SU-DHL-6 (cell line): Measurements from ENCODE around the gene TCF19.

ENCODE experiments used
- H2AFZ ChIP-seq: fragments of 200-600 bp; sonication (generic); 2 replicates; pipeline ENCODE4 v1.6.1; 2014; ENCODE audit warnings: low read depth, mild to moderate bottlenecking, moderate library complexity, mixed read lengths, antibody characterized with exemption, low read length; ENCODE audit not compliant: severe bottlenecking
- H3F3A ChIP-seq: fragments of 200-600 bp; shearing (Covaris generic); 2 replicates; pipeline ENCODE4 v1.6.0; 2016; ENCODE audit warnings: antibody characterized with exemption, mild to moderate bottlenecking; ENCODE audit not compliant: insufficient read depth
- H3K27ac ChIP-seq: fragments of 200-600 bp; sonication (generic); 2 replicates; pipeline ENCODE4 v1.5.1; 2016; ENCODE audit warnings: low read depth, mild to moderate bottlenecking, low read length, moderate library complexity, mixed read lengths
- H3K27me3 ChIP-seq: fragments of 200-600 bp; sonication (generic), shearing (Covaris generic); 2 replicates; pipeline ENCODE4 v1.6.0; 2014; ENCODE audit warnings: mild to moderate bottlenecking, low read length
- H3K36me3 ChIP-seq: fragments of 200-600 bp; sonication (generic); 2 replicates; pipeline ENCODE4 v1.6.1; 2014; ENCODE audit warnings: mild to moderate bottlenecking, low read length, mixed read lengths
- H3K4me2 ChIP-seq: fragments of 300-600, 200-600 bp; shearing (Covaris generic), sonication (generic); 2 replicates; pipeline ENCODE4 v1.6.0; 2014; ENCODE audit warnings: low read length, low read depth, mild to moderate bottlenecking; ENCODE audit not compliant: poor library complexity, severe bottlenecking
- H3K4me3 ChIP-seq: fragments of 200-600 bp; sonication (generic); 2 replicates; pipeline ENCODE4 v1.5.1; 2014; ENCODE audit warnings: antibody characterized with exemption, low read length, mild to moderate bottlenecking, mixed read lengths; ENCODE audit not compliant: insufficient read depth, poor library complexity, severe bottlenecking
- H3K79me2 ChIP-seq: fragments of 200-600 bp; sonication (generic); 2 replicates; pipeline ENCODE4 v1.6.1; 2014; ENCODE audit warnings: mild to moderate bottlenecking, low read length, moderate library complexity; ENCODE audit not compliant: insufficient read depth
- H3K9ac ChIP-seq: fragments of 200-600 bp; sonication (generic); 2 replicates; pipeline ENCODE4 v1.7.0; 2014; ENCODE audit warnings: mild to moderate bottlenecking, low read length
- H3K9me2 ChIP-seq: fragments of 200-600 bp; sonication (generic); replicated peaks from 2 replicates; pipeline ENCODE4 v1.6.1; 2014; ENCODE audit warnings: low read length; ENCODE audit not compliant: insufficient read depth
- H3K9me3 ChIP-seq: fragments of 200-600 bp; sonication (generic); 2 replicates; pipeline ENCODE4 v1.6.1; 2014; ENCODE audit warnings: low read length, mixed read lengths; ENCODE audit not compliant: insufficient read depth
- H4K20me1 ChIP-seq: fragments of 200-600 bp; sonication (generic); 2 replicates; pipeline ENCODE4 v1.6.1; 2014; ENCODE audit warnings: low read depth, mild to moderate bottlenecking, antibody characterized with exemption, low read length, moderate library complexity, mixed read lengths
- EZH2phosphoT487 ChIP-seq: fragments of 200-600 bp; sonication (generic), shearing (Covaris generic); conservative IDR thresholded peaks from 2 replicates; pipeline ENCODE4 v1.6.1; 2018; ENCODE audit warnings: mild to moderate bottlenecking, antibody characterized with exemption, low read length, moderate library complexity, mixed read lengths
- TF ChIP-seq, protein P1 (sequence below): fragments of 200-600 bp; sonication (generic); IDR thresholded peaks from one replicate; pipeline ENCODE4 v1.5.1; 2017; ENCODE audit warnings: antibody characterized with exemption, mild to moderate bottlenecking, low read length, moderate library complexity; ENCODE audit not compliant: insufficient read depth, poor library complexity, severe bottlenecking

Gene TCF19

DNA sequence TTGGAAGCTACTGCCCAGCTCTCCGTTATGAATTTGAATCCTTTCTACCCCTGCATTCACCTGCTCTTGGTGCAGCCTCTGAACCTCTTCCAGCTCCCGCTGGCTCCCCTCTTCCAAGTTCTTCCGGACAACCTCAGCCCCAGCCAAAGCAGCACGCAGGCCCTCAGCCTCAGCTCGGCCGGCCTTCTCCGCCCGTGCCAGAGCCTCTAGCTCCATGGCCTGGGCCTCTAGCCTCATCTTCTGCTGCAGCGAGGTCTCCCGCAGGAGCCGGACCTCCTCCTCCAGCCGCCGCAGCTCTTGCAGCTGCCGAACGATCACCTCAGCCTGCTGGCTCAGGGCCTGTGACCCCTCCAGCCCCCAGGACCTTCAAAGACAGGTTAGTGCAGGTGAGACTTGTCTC, 4.0 kb upstream of the TCF19 start:
- H3K9ac ChIP-seq, result no peak overlapping the region
- H3F3A ChIP-seq, result no peaks in the 10 kb centered on the region
- TF ChIP-seq, protein P1, sequence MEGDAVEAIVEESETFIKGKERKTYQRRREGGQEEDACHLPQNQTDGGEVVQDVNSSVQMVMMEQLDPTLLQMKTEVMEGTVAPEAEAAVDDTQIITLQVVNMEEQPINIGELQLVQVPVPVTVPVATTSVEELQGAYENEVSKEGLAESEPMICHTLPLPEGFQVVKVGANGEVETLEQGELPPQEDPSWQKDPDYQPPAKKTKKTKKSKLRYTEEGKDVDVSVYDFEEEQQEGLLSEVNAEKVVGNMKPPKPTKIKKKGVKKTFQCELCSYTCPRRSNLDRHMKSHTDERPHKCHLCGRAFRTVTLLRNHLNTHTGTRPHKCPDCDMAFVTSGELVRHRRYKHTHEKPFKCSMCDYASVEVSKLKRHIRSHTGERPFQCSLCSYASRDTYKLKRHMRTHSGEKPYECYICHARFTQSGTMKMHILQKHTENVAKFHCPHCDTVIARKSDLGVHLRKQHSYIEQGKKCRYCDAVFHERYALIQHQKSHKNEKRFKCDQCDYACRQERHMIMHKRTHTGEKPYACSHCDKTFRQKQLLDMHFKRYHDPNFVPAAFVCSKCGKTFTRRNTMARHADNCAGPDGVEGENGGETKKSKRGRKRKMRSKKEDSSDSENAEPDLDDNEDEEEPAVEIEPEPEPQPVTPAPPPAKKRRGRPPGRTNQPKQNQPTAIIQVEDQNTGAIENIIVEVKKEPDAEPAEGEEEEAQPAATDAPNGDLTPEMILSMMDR, result no peak
- no peak for TF ChIP-seq EZH2phosphoT487
- H3K27ac ChIP-seq, result no peak overlapping the region
- peaks cover 17% of the 10 kb centered on the region for H3K79me2 ChIP-seq
- H3K4me3 ChIP-seq, result no peak overlapping the region
- H3K36me3 ChIP-seq, result peaks cover 9% of the 10 kb centered on the region; the same call in 1 of the 2 replicates
- H3K27me3 ChIP-seq, result no peaks in the 10 kb centered on the region
- no peaks in the 10 kb centered on the region for H4K20me1 ChIP-seq
- no peak overlapping the region for H3K4me2 ChIP-seq
- no peaks in the 10 kb centered on the region for H3K9me3 ChIP-seq
- H3K9me2 ChIP-seq, result no peaks in the 10 kb centered on the region
- H2AFZ ChIP-seq, result no peak overlapping the region

DNA sequence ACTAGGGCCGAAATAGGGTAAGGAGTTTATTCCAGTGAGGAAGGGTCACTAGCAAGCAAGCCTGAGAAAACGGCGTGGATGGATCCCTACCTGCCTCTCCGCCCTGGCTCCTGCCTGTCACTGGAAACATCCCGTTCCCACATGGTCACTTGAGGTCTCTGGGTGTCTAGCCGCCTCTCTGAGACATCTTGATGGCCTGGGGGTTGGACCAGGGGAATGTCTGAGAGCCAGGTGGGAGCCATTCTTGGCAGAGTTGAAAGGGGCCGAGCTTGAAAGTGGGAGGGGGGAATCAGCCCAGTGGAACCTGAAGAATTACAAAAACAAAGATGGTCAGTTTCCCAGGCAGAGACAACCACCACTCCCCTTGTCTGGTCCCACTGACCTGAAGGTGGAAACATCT, 1.7 kb upstream of the TCF19 start:
- peak overlapping the region; percentile 89 for H3K4me3 ChIP-seq
- H3K79me2 ChIP-seq, result peaks cover 26% of the 10 kb centered on the region
- H3K9me2 ChIP-seq, result no peaks in the 10 kb centered on the region
- H2AFZ ChIP-seq, result no peak overlapping the region
- peaks cover 9% of the 10 kb centered on the region; the same call in 1 of the 2 replicates for H3K36me3 ChIP-seq
- H3K9ac ChIP-seq, result peak overlapping the region; percentile 76
- H3K4me2 ChIP-seq, result peak overlapping the region; percentile 80
- no peaks in the 10 kb centered on the region for H3F3A ChIP-seq
- TF ChIP-seq, protein P1, result no peak
- no peak for TF ChIP-seq EZH2phosphoT487
- no peaks in the 10 kb centered on the region for H3K9me3 ChIP-seq
- peaks cover 3% of the 10 kb centered on the region; the same call in 1 of the 2 replicates for H4K20me1 ChIP-seq
- H3K27ac ChIP-seq, result no peak overlapping the region
- H3K27me3 ChIP-seq, result no peaks in the 10 kb centered on the region

- H3F3A ChIP-seq, result no peaks in the 10 kb centered on the region
- peaks cover 15% of the 10 kb centered on the region; the same call in 1 of the 2 replicates for H3K36me3 ChIP-seq
- H3K4me3 ChIP-seq, result peak within 1 kb of the TSS; percentile 89
- H3K9me2 ChIP-seq, result no peaks in the 10 kb centered on the region
- peak within 1 kb of the TSS; percentile 80 for H3K4me2 ChIP-seq
- H2AFZ ChIP-seq, result peak within 1 kb of the TSS; percentile 79
- peak within 1 kb of the TSS; percentile 60 for H3K27ac ChIP-seq
- H3K9me3 ChIP-seq, result no peaks in the 10 kb centered on the region
- no peaks in the 10 kb centered on the region for H3K27me3 ChIP-seq
- TF ChIP-seq, protein P1, result no peak
- no peak for TF ChIP-seq EZH2phosphoT487
- H3K79me2 ChIP-seq, result peaks cover 26% of the 10 kb centered on the region
- peaks cover 3% of the 10 kb centered on the region; the same call in 1 of the 2 replicates for H4K20me1 ChIP-seq
- peak within 1 kb of the TSS; percentile 76 for H3K9ac ChIP-seq
These were observed 763 bp upstream of the TCF19 start, which contains the start of gene CCHCR1 for GRCh38 chr6:31157513-31158139. TSS of gene CCHCR1 (minus strand) at chr6:31157802. CDS start at chr6:31157600, 202 bp downstream.
